Right kidney (tissue), 1 donor: ENCODE results near the gene SEMA3C.

Source experiments
- DNase-seq: peaks from one replicate; pipeline ENCODE4 v3.0.0-alpha.2; 2016

Gene SEMA3C

DNA sequence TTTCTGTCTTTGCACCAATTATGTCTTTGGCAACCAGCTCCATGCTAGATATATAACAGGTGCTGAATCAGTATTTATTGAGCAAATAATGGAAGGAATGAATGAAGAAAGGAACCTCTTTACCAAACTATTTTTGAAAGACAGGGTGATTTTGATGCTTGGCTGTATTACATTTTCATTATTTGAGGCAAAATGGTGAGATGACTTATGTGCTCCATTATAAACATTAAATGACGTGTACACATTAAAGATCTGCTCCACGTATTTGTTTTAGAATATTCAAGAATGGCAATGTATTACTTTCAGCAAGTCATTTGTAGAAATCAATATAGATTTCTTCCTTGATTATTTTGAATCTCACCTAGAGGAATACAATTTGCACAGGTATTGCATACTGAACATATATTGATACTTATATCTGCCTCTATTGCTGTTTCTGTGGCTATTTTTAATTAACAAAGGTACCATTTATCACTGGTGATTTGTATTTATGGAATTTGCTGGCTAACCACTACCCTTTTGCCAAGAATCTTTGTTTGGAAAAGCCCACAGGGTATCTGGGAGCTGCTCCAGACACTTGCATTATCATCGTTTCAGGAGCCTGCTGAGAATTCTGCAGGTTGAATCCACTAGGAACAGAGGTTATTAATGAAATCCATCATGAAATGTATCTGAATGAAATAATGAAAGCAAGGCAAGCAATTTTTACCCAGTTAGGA is 92.2 kb downstream of the SEMA3C start:
- DNase-seq, result no peak

GRCh38 chr7:80825499-80825898 is 93.4 kb downstream of the SEMA3C start:
- DNase-seq, result no peak

- no peak for DNase-seq
These were observed 94.6 kb downstream of the SEMA3C start for GRCh38 chr7:80824253-80824652.

DNA sequence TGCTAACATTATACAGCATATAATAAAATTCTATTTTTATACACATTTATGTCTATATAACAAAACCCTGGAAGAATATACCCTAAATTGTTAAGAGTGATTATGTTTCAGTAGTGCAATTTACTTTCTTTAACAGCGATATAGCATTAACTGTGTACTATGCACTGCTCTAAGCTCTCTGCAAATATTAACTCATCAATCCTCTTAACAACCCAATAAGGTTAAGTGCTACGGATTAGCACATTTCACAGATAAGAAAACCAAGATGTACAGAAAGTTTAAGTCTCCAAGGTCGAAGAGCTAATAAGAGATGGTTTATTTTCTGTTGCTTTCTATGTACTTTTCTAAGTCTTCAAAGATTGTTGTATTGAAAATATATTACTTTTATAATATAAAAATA is 95.8 kb downstream of the SEMA3C start:
- DNase-seq, result no peak

DNA sequence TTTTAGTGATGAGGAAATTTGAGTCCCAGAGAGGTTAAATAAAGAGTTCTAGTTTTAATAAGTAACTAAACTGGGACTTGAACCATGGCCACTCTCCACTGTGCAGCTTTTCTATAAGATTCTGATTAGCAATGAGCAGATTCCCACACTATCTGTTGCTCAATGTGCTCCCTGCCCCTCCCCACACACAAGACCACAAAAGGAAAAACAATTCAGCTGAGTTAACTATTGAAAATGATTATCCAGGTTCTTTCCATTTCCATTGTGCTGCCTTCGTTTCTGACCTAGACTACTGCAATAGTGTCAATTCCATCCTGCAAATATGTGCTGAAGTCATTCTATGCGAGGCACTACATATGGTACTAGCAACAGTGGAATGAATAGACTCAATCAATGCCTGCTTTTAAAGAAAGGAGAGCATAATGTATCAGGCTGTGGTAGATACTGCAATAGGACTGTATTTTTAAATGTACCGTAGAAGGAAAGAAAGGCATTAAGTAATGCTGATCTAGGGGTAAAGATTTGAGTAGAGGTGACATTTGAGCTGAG is 97.0 kb downstream of the SEMA3C start:
- no peak for DNase-seq

- no peak for DNase-seq
These were observed 99.3 kb downstream of the SEMA3C start for GRCh38 chr7:80819503-80819902.

DNA sequence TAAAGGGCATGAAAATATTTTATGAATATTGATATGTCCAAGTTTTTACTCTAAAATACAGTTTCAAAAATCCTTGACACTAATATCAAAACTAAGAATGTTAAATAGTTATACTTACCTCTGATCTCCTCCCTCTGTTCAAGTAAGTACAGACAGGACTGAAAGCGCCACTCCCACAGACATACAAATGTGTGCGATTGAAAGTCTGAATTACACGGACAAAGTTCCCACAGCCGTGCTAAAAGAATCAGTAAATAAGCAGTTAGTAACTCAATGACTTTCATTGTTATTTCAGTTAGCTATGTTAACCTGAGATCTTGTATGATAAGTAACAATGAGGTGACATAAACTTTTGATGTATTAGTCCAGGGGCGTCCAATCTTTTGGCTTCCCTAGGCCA is 100.7 kb downstream of the SEMA3C start:
- DNase-seq, result no peak

DNA sequence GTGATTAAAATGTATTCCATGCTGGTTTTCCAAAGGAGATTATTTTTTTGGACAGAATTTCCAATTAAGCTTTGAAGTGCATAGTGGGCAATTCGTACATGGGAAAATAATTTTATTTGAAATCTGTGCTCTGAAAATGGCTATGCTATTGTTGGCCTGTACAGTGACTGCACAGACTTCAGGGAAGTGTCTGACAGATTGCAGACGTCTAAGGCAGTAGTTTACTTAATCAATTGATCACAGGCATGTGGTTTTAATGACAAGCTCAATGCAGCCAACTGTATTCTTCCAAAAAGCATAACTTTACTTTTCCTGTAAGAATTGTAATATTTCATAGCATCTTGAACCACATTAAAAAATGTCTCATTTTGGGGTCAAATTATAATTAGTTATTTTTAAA is 102.0 kb downstream of the SEMA3C start:
- DNase-seq, result no peak

GRCh38 chr7:80815733-80816132 is 103.1 kb downstream of the SEMA3C start:
- no peak for DNase-seq

DNA sequence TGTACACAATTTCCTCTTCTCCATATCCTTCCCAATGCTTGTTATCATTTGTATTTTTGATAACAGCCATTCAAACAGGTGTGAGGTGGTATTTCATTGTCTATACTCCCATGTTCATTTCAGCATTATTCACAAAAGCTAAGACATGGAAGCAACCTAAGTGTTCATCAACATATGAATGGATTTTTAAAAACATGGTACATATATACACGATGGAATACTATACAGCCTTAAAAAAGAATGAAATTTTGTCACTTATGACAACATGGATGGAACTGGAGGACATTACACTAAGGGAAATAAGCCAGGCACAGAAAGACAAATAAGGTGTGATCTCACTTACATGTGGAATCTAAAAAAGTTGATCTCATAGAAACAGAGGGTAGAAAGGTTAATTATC is 109.3 kb downstream of the SEMA3C start:
- no peak for DNase-seq

DNA sequence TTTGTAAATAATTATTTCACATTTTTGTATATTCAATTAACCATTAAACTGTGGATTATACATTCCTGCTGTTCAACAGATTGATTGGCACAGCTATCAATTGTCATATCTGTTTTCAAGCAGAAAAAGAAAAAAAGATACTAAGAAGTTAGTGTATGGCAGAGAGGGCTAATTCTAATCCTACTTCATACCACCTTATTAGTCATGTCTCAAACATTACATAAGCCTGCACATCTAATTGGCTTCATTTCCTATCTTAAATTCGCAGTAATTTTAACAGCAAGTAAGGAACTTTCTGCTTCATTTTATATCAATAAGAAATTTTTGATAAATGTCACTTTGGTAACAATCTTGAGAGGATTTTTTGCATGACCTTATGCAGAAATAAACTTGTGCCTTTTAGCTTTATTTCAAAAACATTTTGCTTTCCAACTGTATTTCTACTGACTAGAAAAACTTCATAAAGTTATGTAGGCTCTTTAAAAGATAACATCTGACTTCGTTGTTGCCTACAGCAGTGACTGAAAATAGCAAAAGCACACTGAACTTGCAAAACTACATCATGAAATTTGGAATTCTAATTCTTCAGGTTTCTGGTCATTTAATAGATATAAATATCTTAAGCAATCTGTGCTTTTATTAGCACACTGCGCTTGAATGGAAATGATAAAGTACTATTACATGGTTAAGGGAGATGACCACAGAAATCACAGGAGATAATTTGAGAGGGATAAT is 111.5 kb downstream of the SEMA3C start:
- no peak for DNase-seq

- no peak for DNase-seq
These were observed 112.2 kb downstream of the SEMA3C start for GRCh38 chr7:80806663-80807062.

GRCh38 chr7:80804589-80804988 is 114.3 kb downstream of the SEMA3C start:
- DNase-seq, result no peak

DNA sequence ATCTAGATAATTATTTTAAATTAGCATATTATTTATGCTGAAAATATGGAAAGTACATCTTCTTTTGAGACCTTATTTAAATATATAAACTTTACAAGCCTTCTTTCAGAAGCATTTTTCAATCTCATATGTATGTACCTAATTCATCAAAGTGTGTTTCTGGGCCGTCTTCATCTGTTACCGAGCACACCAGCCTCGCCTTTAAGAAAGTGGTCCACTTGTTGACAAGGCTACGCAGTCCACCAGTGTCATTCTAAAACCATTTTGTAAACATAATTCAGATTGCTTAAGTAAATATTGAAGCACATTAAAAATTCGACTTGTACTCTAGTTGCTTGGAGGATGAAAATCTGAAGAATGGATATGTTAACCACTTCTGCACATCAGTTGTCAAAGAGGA is 116.3 kb downstream of the SEMA3C start:
- DNase-seq, result no peak

DNA sequence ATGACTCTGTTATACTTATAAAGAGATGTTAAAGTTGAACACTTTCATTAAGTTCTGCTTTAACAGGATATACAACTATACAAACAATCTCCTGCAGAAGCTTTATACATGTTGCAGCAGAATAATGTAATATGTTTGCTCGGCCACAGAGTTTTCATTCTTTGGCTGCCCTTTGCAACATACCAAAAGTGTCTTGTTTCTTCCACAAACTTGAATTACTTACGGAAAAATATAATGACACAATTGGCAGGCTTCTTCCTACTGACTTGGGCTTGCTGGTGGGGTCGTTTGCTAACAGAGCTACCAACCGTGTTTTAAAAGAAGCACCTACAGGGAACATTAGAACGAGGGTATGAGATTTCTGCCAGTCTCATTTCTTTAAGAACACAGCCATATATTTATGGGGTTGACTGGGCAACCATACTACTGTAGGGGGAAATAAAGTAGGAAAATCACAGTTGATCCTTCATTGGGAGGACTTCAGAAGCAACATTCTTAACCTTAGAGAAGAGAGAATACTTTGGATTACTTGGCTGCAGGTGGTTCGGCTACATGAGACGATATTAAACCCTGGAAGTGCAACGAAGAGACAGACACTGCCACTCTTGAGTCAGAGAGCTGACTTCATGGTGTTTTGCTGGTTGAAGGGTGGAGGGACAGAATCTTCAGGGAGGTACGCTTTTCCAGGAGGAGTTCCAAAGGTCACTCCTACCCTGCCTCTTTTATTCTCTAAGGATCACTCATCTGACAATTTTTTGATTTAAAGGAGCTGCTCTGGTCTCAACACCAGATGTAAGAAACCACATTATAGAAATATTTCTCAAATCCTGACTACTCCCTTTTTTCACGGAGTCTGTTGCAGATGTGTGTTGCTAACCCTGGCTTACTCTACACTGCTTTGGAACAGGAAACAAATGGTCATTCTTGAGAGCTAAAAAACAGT is 123.9 kb downstream of the SEMA3C start:
- DNase-seq, result no peak

- no peak for DNase-seq
These were observed 127.3 kb downstream of the SEMA3C start for GRCh38 chr7:80791509-80791929.

DNA sequence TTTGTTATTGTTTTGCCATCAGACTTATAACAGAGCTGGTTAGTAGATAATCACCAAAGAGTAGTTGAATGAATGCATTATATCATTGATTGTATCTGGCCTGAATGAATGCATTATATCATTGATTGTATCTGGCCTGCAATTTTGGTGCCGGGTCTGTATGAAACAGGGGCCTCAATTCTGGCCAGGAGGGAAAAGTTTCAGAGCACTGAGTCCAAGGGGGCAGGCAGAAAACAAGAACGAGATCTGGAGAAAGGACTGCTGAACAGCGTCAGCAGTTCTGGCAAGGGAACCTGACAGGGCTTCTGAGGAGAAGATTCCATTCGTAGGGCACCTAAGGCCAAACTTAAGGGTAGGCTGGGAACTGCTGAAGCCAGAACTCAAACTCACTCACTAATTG is 128.0 kb downstream of the SEMA3C start:
- no peak for DNase-seq

GRCh38 chr7:80787721-80788120 is 131.1 kb downstream of the SEMA3C start:
- no peak for DNase-seq

GRCh38 chr7:80785961-80786536 is 132.8 kb downstream of the SEMA3C start:
- no peak for DNase-seq

DNA sequence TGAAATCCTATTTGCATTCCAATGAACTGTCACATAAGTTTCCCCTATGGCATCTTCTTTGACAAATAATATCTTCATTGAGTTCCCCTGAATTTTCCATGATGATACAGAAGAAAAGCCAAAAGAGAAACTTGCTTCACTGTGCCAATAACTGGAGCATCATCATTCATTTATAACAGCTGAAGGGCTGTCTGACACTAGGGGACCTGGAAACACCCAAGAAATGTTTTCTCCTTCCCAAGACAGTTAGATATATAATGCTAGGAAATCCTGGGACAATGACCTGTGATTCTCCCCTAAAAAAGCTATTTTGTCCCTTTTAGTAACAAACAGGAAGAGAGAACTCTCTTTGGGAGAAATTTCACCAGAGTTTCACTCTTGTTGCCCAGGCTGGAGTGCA is 133.6 kb downstream of the SEMA3C start:
- DNase-seq, result no peak

DNA sequence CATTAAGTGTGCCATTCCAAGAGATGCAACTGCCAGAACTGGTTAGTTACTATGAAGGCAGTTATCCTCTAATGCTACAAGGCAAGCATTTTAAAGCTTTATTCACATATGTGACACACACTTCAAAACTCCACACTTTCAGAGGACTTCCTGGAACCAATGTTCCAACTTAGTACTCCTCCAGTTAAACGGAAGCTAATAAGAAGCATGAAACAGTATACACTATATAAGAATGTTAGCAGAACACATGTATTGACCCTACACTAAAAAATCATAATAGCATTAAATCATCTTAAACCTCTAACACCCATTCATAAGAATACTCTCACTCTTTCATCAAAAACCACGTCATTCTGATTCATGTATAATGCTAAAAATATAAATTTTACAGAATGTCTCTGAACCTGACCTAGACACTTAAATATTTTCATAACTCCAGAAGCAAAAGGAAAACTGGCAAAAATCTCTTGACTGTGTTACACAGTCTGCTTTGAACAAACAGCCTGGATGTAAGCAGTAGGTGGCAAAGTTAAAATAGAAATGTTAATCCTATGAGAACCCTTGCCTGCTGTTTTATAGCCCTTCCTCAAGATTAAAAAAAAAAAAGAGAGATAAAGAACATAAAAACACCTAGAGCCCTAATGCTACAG is 135.0 kb downstream of the SEMA3C start:
- DNase-seq, result no peak

- no peak for DNase-seq
These were observed 135.6 kb downstream of the SEMA3C start for GRCh38 chr7:80783186-80783677.
